WTC11 (cell line): ENCODE data around the gene SHISAL1. TPM values are rescaled to one million over a fixed set of nuclear protein-coding genes. Genes with fewer than 3 reads are reported as not detected.
"Not testable (repeated sequence)": the region's sequence is repeated elsewhere in the genome, so short reads cannot be mapped to it uniquely, and the experiment has no call there.

ENCODE experiments used
- ATAC-seq: fragments of 200-7000 bp; cut with Tn5 transposase; 2 replicates; pipeline ENCODE4 v1.10.0; 2021; ENCODE audit warnings: mild to moderate bottlenecking, moderate library complexity
- CTCF ChIA-PET: fragments of 300-600 bp; sonication (Branson Sonifier 250); formaldehyde crosslinking; loops from one replicate; lab custom pipeline; 2021; ENCODE audit warnings: antibody characterized with exemption; lab: Charles Lee
- POLR2A ChIA-PET: fragments of 350-600 bp; sonication (Branson Sonifier 250); formaldehyde crosslinking; loops from one replicate; lab custom pipeline; 2021; ENCODE audit warnings: antibody characterized with exemption; lab: Charles Lee
- DNase-seq: peaks from one replicate; pipeline ENCODE4 v3.0.0; 2021; ENCODE audit warnings: low spot score
- H3K27ac Mint-ChIP-seq: 2 replicates; pipeline ENCODE4 v1.8.0; 2021; ENCODE audit warnings: mixed read lengths
- H3K27me3 Mint-ChIP-seq: 2 replicates; pipeline ENCODE4 v1.8.0; 2021; ENCODE audit warnings: low read depth, mild to moderate bottlenecking, moderate library complexity, mixed read lengths
- H3K36me3 Mint-ChIP-seq: 2 replicates; pipeline ENCODE4 v1.8.0; 2021; ENCODE audit warnings: mixed read lengths
- H3K4me1 Mint-ChIP-seq: 2 replicates; pipeline ENCODE4 v1.8.0; 2022; ENCODE audit warnings: mixed read lengths
- H3K4me3 Mint-ChIP-seq: 2 replicates; pipeline ENCODE4 v1.8.0; 2021; ENCODE audit warnings: mild to moderate bottlenecking, moderate library complexity, mixed read lengths
- H3K9me3 Mint-ChIP-seq: 2 replicates; pipeline ENCODE4 v1.8.0; 2021; ENCODE audit warnings: mixed read lengths
- ATF3 ChIP-seq: sonication (generic); formaldehyde crosslinking; conservative IDR thresholded peaks from 2 replicates; pipeline ENCODE4 v1.8.1; 2022; ENCODE audit warnings: mild to moderate bottlenecking, missing genetic modification reagents
- CTCF ChIP-seq: fragments of 200-600 bp; IDR thresholded peaks from 2 replicates; pipeline ENCODE4 v1.8.0; 2022; ENCODE audit warnings: antibody characterized with exemption
- E2F1 ChIP-seq: sonication (generic); formaldehyde crosslinking; IDR thresholded peaks from 2 replicates; pipeline ENCODE4 v1.8.0; 2022; ENCODE audit warnings: mild to moderate bottlenecking, missing genetic modification reagents
- ELF4 ChIP-seq: sonication (generic); formaldehyde crosslinking; IDR thresholded peaks from 2 replicates; pipeline ENCODE4 v1.8.1; 2022; ENCODE audit warnings: low read depth, mild to moderate bottlenecking, moderate library complexity, missing genetic modification reagents
- ETV6 ChIP-seq: sonication (generic); formaldehyde crosslinking; IDR thresholded peaks from 2 replicates; pipeline ENCODE4 v1.8.1; 2022; ENCODE audit warnings: mild to moderate bottlenecking, missing genetic modification reagents
- GTF2I ChIP-seq: fragments of 250-450 bp; sonication (Bioruptor Pico); conservative IDR thresholded peaks from 2 replicates; pipeline ENCODE4 v1.4.0; 2021; ENCODE audit warnings: mild to moderate bottlenecking
- JAZF1 ChIP-seq: fragments of 250-450 bp; sonication (Bioruptor Pico); IDR thresholded peaks from 2 replicates; pipeline ENCODE4 v1.9.0; 2021; ENCODE audit warnings: moderate library complexity, mild to moderate bottlenecking, inconsistent platforms
- MAX ChIP-seq: sonication (generic); formaldehyde crosslinking; IDR thresholded peaks from 2 replicates; pipeline ENCODE4 v1.8.0; 2022; ENCODE audit warnings: mild to moderate bottlenecking, missing genetic modification reagents
- MLX ChIP-seq: sonication (generic); formaldehyde crosslinking; IDR thresholded peaks from 2 replicates; pipeline ENCODE4 v1.8.1; 2023; ENCODE audit warnings: mild to moderate bottlenecking, missing genetic modification reagents, moderate library complexity
- MXD4 ChIP-seq: fragments of 250-450 bp; sonication (Bioruptor Pico); IDR thresholded peaks from 2 replicates; pipeline ENCODE4 v1.8.0; 2021; ENCODE audit warnings: mild to moderate bottlenecking, moderate library complexity, borderline replicate concordance
- MYBL2 ChIP-seq: sonication (generic); formaldehyde crosslinking; IDR thresholded peaks from 2 replicates; pipeline ENCODE4 v1.8.1; 2023; ENCODE audit warnings: mild to moderate bottlenecking, moderate library complexity, missing genetic modification reagents
- NFYB ChIP-seq: sonication (generic); formaldehyde crosslinking; conservative IDR thresholded peaks from 2 replicates; pipeline ENCODE4 v1.8.0; 2022; ENCODE audit warnings: low read depth, missing genetic modification reagents
- PRDM15 ChIP-seq: sonication (generic); formaldehyde crosslinking; IDR thresholded peaks from 2 replicates; pipeline ENCODE4 v1.8.0; 2022; ENCODE audit warnings: missing genetic modification reagents
- PRRX2 ChIP-seq: fragments of 250-450 bp; sonication (Bioruptor Pico); IDR thresholded peaks from 2 replicates; pipeline ENCODE4 v1.8.0; 2021; ENCODE audit warnings: mild to moderate bottlenecking
- SMAD3 ChIP-seq: sonication (generic); formaldehyde crosslinking; IDR thresholded peaks from 2 replicates; pipeline ENCODE4 v1.8.0; 2022; ENCODE audit warnings: missing genetic modification reagents, mild to moderate bottlenecking, borderline replicate concordance
- SOX15 ChIP-seq: fragments of 250-450 bp; sonication (Bioruptor Pico); IDR thresholded peaks from 2 replicates; pipeline ENCODE4 v1.9.0; 2021; ENCODE audit warnings: mild to moderate bottlenecking
- SP1 ChIP-seq: sonication (generic); formaldehyde crosslinking; conservative IDR thresholded peaks from 2 replicates; pipeline ENCODE4 v1.8.1; 2022; ENCODE audit warnings: missing genetic modification reagents
- ZNF532 ChIP-seq: fragments of 250-450 bp; sonication (Bioruptor Pico); IDR thresholded peaks from 2 replicates; pipeline ENCODE4 v1.9.0; 2021; ENCODE audit warnings: mild to moderate bottlenecking, borderline replicate concordance
- total RNA-seq: library from RNA; stranded (reverse); gene quantifications from 3 replicates; pipeline ENCODE4 v1.2.3, GENCODE V29; 2021

SHISAL1 gene
- total RNA-seq, 1 experiment from 2014 or later = 2.7 TPM

- DNase-seq (no peak), ATAC-seq (no peak)
- Mint-ChIP-seq H3K4me3 (no peak overlapping the region), H3K4me1 (peaks cover 3% of the 10 kb centered on the region), H3K36me3 (no peaks in the 10 kb centered on the region), H3K9me3 (no peaks in the 10 kb centered on the region), H3K27me3 (no peaks in the 10 kb centered on the region), H3K27ac (no peak overlapping the region)
- no peak for TF ChIP-seq PRRX2 (CRISPR knock-in tag)
- no peak for TF ChIP-seq SP1 (CRISPR knock-in tag)
- TF ChIP-seq GTF2I = no peak
- no peak for TF ChIP-seq SMAD3 (CRISPR knock-in tag)
- no peak for TF ChIP-seq NFYB
- TF ChIP-seq JAZF1 = no peak
- TF ChIP-seq ATF3 (CRISPR knock-in tag) = no peak
- ChIA-PET POLR2A (no interaction called here), CTCF (interaction anchor here (1.1 to 2.3 kb wide), 3 partner anchors 24 to 312 kb away, joined by 3 to 6 read pairs (median 3); no protein-coding TSS in a partner anchor)
Observed at GRCh38 chr22:44304911-44305310, 7.8 kb downstream of the SHISAL1 start.

- no peak for DNase-seq
- Mint-ChIP-seq H3K27me3 (no peaks in the 10 kb centered on the region), H3K9me3 (no peaks in the 10 kb centered on the region), H3K4me3 (no peak overlapping the region), H3K4me1 (peaks cover 3% of the 10 kb centered on the region), H3K36me3 (no peaks in the 10 kb centered on the region), H3K27ac (no peak overlapping the region)
- TF ChIP-seq MLX (CRISPR knock-in tag) (no peak), ELF4 (no peak), ETV6 (no peak), MAX (CRISPR knock-in tag) (no peak), E2F1 (no peak), SOX15 (CRISPR knock-in tag) (no peak), MXD4 (no peak)
- ChIA-PET POLR2A (no interaction called here), CTCF (interaction anchor here (1.1 to 2.3 kb wide), 3 partner anchors 25 to 311 kb away, joined by 3 to 6 read pairs (median 3); no protein-coding TSS in a partner anchor)
- ATAC-seq = no peak
Observed at GRCh38 chr22:44304354-44304753, 8.4 kb downstream of the SHISAL1 start.

GRCh38 chr22:44302363-44302762, 10.4 kb downstream of the SHISAL1 start:
- ATAC-seq, H3K27me3 Mint-ChIP-seq, H3K27ac Mint-ChIP-seq, POLR2A ChIA-PET, H3K4me1 Mint-ChIP-seq, H3K4me3 Mint-ChIP-seq, H3K36me3 Mint-ChIP-seq, H3K9me3 Mint-ChIP-seq, DNase-seq: not testable (repeated sequence)
- CTCF ChIA-PET = interaction anchor here (0.7 kb wide), 2 partner anchors 67 to 217 kb away, joined by 3 read pairs; no protein-coding TSS in a partner anchor

- no peaks in the 10 kb centered on the region for H3K9me3 Mint-ChIP-seq
- H3K27ac Mint-ChIP-seq = no peak overlapping the region
- ATAC-seq = no peak
- peaks cover 3% of the 10 kb centered on the region for H3K4me1 Mint-ChIP-seq
- ChIA-PET CTCF (no interaction called here), POLR2A (no interaction called here)
- H3K27me3 Mint-ChIP-seq = no peaks in the 10 kb centered on the region
- H3K4me3 Mint-ChIP-seq = no peak overlapping the region
- DNase-seq = no peak
- H3K36me3 Mint-ChIP-seq = no peaks in the 10 kb centered on the region
- TF ChIP-seq PRDM15 (CRISPR knock-in tag) (no peak), ZNF532 (CRISPR knock-in tag) (no peak), CTCF (no peak), MYBL2 (CRISPR knock-in tag) (no peak), NFYB (no peak), SMAD3 (CRISPR knock-in tag) (no peak)
Observed at GRCh38 chr22:44301039-44301438, 11.7 kb downstream of the SHISAL1 start.
